Liver (tissue), 9 donors: ENCODE measurements around the gene ERP27. TPM values are rescaled to one million over a fixed set of nuclear protein-coding genes. Genes with fewer than 3 reads are reported as not detected.

ENCODE experiments used
- DNase-seq: peaks from one replicate; pipeline ENCODE4 v3.0.0-alpha.2; 2017; ENCODE audit warnings: low spot score
- H3K27ac ChIP-seq, 2 donors: one replicate each; pipeline ENCODE4 v1.7.0; 2013; ENCODE audit warnings: inconsistent platforms in 2 of 2, low read length in 2 of 2, control low read depth in 1 of 2, low read depth in 1 of 2, mild to moderate bottlenecking in 1 of 2
- H3K27me3 ChIP-seq, 4 donors: one replicate each; pipeline versions ENCODE4 v1.6.1 to v1.7.0; 2013; ENCODE audit warnings: low read length in 3 of 4, inconsistent platforms in 1 of 4, mild to moderate bottlenecking in 1 of 4, moderate library complexity in 1 of 4; ENCODE audit not compliant: control insufficient read depth in 4 of 4, insufficient read depth in 4 of 4
- H3K36me3 ChIP-seq, 4 donors: one replicate each; pipeline versions ENCODE4 v1.6.1 to v1.7.0; 2013; ENCODE audit warnings: low read length in 3 of 4, mild to moderate bottlenecking in 3 of 4, low read depth in 1 of 4, moderate library complexity in 1 of 4; ENCODE audit not compliant: control insufficient read depth in 4 of 4, insufficient read depth in 3 of 4
- H3K4me1 ChIP-seq, 4 donors: one replicate each; pipeline versions ENCODE4 v1.6.1 to v1.7.0; 2013; ENCODE audit warnings: low read length in 3 of 4, mild to moderate bottlenecking in 3 of 4, moderate library complexity in 1 of 4; ENCODE audit not compliant: control insufficient read depth in 4 of 4, insufficient read depth in 4 of 4
- H3K4me3 ChIP-seq, 3 donors: one replicate each; pipeline versions ENCODE4 v1.6.1 to v1.7.0; 2013; ENCODE audit warnings: low read length in 3 of 3, control low read depth in 1 of 3, low read depth in 1 of 3, mild to moderate bottlenecking in 1 of 3
- H3K9ac ChIP-seq, 2 donors: one replicate each; pipeline ENCODE4 v1.7.0; 2013; ENCODE audit warnings: low read length in 2 of 2, mild to moderate bottlenecking in 2 of 2, moderate library complexity in 2 of 2, control low read depth in 1 of 2, low read depth in 1 of 2
- H3K9me3 ChIP-seq, 4 donors: one replicate each; pipeline versions ENCODE4 v1.6.1 to v1.7.0; 2013; ENCODE audit warnings: low read length in 3 of 4; ENCODE audit not compliant: control insufficient read depth in 4 of 4
- EGR1 ChIP-seq, 2 donors: IDR thresholded peaks; 2 replicates each; pipeline ENCODE4 v1.6.1; 2016 to 2018; ENCODE audit warnings: antibody characterized with exemption in 2 of 2, low read depth in 2 of 2
- FOXA1 ChIP-seq: IDR thresholded peaks from 2 replicates; pipeline ENCODE4 v1.6.1; 2016; ENCODE audit warnings: antibody characterized with exemption
- FOXA2 ChIP-seq: IDR thresholded peaks from 2 replicates; pipeline ENCODE4 v1.6.1; 2016; ENCODE audit warnings: antibody characterized with exemption
- GABPA ChIP-seq, 2 donors: IDR thresholded peaks in 1 of 2; conservative IDR thresholded peaks in 1 of 2; 2 replicates each; pipeline ENCODE4 v1.6.1; 2016; ENCODE audit warnings: antibody characterized with exemption in 2 of 2, mild to moderate bottlenecking in 1 of 2, moderate library complexity in 1 of 2
- HNF4A ChIP-seq, 2 donors: conservative IDR thresholded peaks; 2 replicates each; pipeline ENCODE4 v1.6.1; 2016; ENCODE audit warnings: antibody characterized with exemption in 2 of 2, mild to moderate bottlenecking in 2 of 2
- HNF4G ChIP-seq: IDR thresholded peaks from 2 replicates; pipeline ENCODE4 v1.6.1; 2016; ENCODE audit warnings: antibody characterized with exemption
- JUND ChIP-seq, 2 donors: IDR thresholded peaks; 2 replicates each; pipeline ENCODE4 v1.6.1; 2016; ENCODE audit warnings: antibody characterized with exemption in 2 of 2
- NR2F2 ChIP-seq: IDR thresholded peaks from 2 replicates; pipeline ENCODE4 v1.6.1; 2016; ENCODE audit warnings: antibody characterized with exemption
- RAD21 ChIP-seq, 2 donors: IDR thresholded peaks; 2 replicates each; pipeline ENCODE4 v1.6.1; 2016; ENCODE audit warnings: antibody characterized with exemption in 2 of 2, mild to moderate bottlenecking in 2 of 2
- RXRA ChIP-seq, 2 donors: IDR thresholded peaks; 2 replicates each; pipeline ENCODE4 v1.6.1; 2017 to 2018; ENCODE audit warnings: antibody characterized with exemption in 2 of 2, mild to moderate bottlenecking in 1 of 2
- SP1 ChIP-seq: IDR thresholded peaks from 2 replicates; pipeline ENCODE4 v1.6.1; 2018; ENCODE audit warnings: antibody characterized with exemption, mild to moderate bottlenecking
- TAF1 ChIP-seq: conservative IDR thresholded peaks from 2 replicates; pipeline ENCODE4 v1.6.1; 2016; ENCODE audit warnings: antibody characterized with exemption, mild to moderate bottlenecking
- YY1 ChIP-seq: IDR thresholded peaks from 2 replicates; pipeline ENCODE4 v1.6.1; 2016; ENCODE audit warnings: antibody characterized with exemption, mild to moderate bottlenecking
- WGBS: extraction: QIAGEN DNeasy Blood & Tissue Kit; methylation state at CpG from one replicate; pipeline ENCODE4 v1.1.7; 2013; 5-methylcytosine and 5-hydroxymethylcytosine counted together
- polyA plus RNA-seq, 2 donors: library from polyadenylated mRNA; stranded (reverse) in 1 of 2; unstranded in 1 of 2; fragments of 200-250 nt in 1 of 2; fragments of >200 nt in 1 of 2; fragmentation: Nextera tagmentation in 1 of 2; extraction: Ambion mirVana in 1 of 2; gene quantifications; one replicate each; pipeline versions ENCODE4 v1.2.1 to v1.2.3, GENCODE V29; 2013 to 2015
- total RNA-seq, 2 donors: library from RNA; depleted of rRNA; stranded (reverse); fragments of >200 nt; gene quantifications; one replicate each; pipeline ENCODE4 v1.2.3, GENCODE V29; 2014
- TF ChIP-seq, protein P1 (sequence below): IDR thresholded peaks from 2 replicates; pipeline ENCODE4 v1.6.1; 2016; ENCODE audit warnings: antibody characterized with exemption
- TF ChIP-seq, protein P2 (sequence below): IDR thresholded peaks from 2 replicates; pipeline ENCODE4 v1.6.1; 2016; ENCODE audit warnings: antibody characterized with exemption
- TF ChIP-seq, protein P3 (sequence below): IDR thresholded peaks from 2 replicates; pipeline ENCODE4 v1.6.1; 2016; ENCODE audit warnings: antibody characterized with exemption, mild to moderate bottlenecking
- TF ChIP-seq, protein P4 (sequence below): fragments of 150-350 bp; IDR thresholded peaks from 2 replicates; pipeline ENCODE4 v1.5.1; 2017; ENCODE audit warnings: improper control_type of control experiment, low read depth, low read length; ENCODE audit not compliant: missing input control
- TF ChIP-seq, protein P5 (sequence below): IDR thresholded peaks from 2 replicates; pipeline ENCODE4 v1.6.1; 2016; ENCODE audit warnings: antibody characterized with exemption
- donor health status: healthy.
- donor health status: healthy.
- donor health status: healthy.
- donor health status: healthy.
- donor health status: healthy.

The ERP27 gene
- total and polyA plus RNA-seq, 4 donors = 0.14 to 5.8 (median 0.51) TPM

DNA sequence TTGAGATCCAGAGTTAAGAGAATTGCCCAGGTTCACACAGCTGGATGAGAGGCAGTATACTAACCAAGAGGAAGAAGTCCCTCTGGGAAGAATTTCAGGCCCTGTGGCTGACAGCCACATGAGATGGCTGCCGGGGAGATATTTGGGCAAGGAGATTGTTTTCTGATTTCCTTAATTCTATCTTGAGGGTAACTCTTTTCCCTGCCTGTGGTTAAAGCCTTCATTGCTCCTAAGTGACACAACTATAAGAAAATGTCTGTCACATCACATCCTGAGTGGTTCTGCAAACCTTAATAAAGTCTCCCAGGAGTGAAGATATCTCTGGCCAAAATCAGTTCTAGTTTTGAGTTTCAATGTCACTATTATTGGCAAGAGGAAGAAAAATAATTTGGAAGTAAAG is 13.5 kb upstream of the ERP27 start:
- WGBS = 72% methylated on average over 1 of the region's 1 CpG
- no peak for DNase-seq
- Histone ChIP-seq H3K9ac (no peak overlapping the region), H3K9me3 (no peaks in the 10 kb centered on the region), H3K4me1 (peaks cover 0 to 8% (median 3%) of the 10 kb centered on the region in 4 donors), H3K4me3 (no peak overlapping the region), H3K27me3 (no peaks in the 10 kb centered on the region), H3K27ac (peak overlapping the region; percentile 71 to 78), H3K36me3 (peaks cover 0 to 5% (median 3%) of the 10 kb centered on the region in 4 donors)
- no peak for TF ChIP-seq EGR1 (IDR thresholded peaks at IDR 0.05; ENCODE audit: low read depth in 2 of 2)
- TF ChIP-seq TAF1 = no peak
- no peak for TF ChIP-seq RXRA (IDR thresholded peaks at IDR 0.05)
- TF ChIP-seq, protein P1, sequence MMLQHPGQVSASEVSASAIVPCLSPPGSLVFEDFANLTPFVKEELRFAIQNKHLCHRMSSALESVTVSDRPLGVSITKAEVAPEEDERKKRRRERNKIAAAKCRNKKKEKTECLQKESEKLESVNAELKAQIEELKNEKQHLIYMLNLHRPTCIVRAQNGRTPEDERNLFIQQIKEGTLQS = no peak
- TF ChIP-seq JUND (IDR thresholded peaks at IDR 0.05) = no peak
- TF ChIP-seq GABPA (IDR thresholded peaks at IDR 0.05 in 1 of 2, conservative IDR thresholded peaks at IDR 0.05 in 1 of 2) = no peak
- no peak for TF ChIP-seq HNF4G
- TF ChIP-seq, protein P2, sequence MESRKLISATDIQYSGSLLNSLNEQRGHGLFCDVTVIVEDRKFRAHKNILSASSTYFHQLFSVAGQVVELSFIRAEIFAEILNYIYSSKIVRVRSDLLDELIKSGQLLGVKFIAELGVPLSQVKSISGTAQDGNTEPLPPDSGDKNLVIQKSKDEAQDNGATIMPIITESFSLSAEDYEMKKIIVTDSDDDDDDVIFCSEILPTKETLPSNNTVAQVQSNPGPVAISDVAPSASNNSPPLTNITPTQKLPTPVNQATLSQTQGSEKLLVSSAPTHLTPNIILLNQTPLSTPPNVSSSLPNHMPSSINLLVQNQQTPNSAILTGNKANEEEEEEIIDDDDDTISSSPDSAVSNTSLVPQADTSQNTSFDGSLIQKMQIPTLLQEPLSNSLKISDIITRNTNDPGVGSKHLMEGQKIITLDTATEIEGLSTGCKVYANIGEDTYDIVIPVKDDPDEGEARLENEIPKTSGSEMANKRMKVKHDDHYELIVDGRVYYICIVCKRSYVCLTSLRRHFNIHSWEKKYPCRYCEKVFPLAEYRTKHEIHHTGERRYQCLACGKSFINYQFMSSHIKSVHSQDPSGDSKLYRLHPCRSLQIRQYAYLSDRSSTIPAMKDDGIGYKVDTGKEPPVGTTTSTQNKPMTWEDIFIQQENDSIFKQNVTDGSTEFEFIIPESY = no peak
- TF ChIP-seq FOXA2 = no peak
- no peak for TF ChIP-seq HNF4A (conservative IDR thresholded peaks at IDR 0.05)
- TF ChIP-seq YY1 = no peak
- TF ChIP-seq, protein P3, sequence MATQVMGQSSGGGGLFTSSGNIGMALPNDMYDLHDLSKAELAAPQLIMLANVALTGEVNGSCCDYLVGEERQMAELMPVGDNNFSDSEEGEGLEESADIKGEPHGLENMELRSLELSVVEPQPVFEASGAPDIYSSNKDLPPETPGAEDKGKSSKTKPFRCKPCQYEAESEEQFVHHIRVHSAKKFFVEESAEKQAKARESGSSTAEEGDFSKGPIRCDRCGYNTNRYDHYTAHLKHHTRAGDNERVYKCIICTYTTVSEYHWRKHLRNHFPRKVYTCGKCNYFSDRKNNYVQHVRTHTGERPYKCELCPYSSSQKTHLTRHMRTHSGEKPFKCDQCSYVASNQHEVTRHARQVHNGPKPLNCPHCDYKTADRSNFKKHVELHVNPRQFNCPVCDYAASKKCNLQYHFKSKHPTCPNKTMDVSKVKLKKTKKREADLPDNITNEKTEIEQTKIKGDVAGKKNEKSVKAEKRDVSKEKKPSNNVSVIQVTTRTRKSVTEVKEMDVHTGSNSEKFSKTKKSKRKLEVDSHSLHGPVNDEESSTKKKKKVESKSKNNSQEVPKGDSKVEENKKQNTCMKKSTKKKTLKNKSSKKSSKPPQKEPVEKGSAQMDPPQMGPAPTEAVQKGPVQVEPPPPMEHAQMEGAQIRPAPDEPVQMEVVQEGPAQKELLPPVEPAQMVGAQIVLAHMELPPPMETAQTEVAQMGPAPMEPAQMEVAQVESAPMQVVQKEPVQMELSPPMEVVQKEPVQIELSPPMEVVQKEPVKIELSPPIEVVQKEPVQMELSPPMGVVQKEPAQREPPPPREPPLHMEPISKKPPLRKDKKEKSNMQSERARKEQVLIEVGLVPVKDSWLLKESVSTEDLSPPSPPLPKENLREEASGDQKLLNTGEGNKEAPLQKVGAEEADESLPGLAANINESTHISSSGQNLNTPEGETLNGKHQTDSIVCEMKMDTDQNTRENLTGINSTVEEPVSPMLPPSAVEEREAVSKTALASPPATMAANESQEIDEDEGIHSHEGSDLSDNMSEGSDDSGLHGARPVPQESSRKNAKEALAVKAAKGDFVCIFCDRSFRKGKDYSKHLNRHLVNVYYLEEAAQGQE = no peak
- TF ChIP-seq RAD21 (IDR thresholded peaks at IDR 0.05) = no peak
- no peak for TF ChIP-seq SP1
- TF ChIP-seq, protein P4, sequence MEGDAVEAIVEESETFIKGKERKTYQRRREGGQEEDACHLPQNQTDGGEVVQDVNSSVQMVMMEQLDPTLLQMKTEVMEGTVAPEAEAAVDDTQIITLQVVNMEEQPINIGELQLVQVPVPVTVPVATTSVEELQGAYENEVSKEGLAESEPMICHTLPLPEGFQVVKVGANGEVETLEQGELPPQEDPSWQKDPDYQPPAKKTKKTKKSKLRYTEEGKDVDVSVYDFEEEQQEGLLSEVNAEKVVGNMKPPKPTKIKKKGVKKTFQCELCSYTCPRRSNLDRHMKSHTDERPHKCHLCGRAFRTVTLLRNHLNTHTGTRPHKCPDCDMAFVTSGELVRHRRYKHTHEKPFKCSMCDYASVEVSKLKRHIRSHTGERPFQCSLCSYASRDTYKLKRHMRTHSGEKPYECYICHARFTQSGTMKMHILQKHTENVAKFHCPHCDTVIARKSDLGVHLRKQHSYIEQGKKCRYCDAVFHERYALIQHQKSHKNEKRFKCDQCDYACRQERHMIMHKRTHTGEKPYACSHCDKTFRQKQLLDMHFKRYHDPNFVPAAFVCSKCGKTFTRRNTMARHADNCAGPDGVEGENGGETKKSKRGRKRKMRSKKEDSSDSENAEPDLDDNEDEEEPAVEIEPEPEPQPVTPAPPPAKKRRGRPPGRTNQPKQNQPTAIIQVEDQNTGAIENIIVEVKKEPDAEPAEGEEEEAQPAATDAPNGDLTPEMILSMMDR = no peak
- no peak for TF ChIP-seq NR2F2
- TF ChIP-seq FOXA1 = no peak
- TF ChIP-seq, protein P5, sequence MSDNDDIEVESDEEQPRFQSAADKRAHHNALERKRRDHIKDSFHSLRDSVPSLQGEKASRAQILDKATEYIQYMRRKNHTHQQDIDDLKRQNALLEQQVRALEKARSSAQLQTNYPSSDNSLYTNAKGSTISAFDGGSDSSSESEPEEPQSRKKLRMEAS = no peak
